SH-SY5Y (cell line): ENCODE data around the gene CD9.

Experiments used
- GATA2 ChIP-seq: IDR thresholded peaks from 2 replicates; pipeline ENCODE4 v1.6.1; 2011; ENCODE audit warnings: mild to moderate bottlenecking, low read depth, low read length
- GATA3 ChIP-seq: IDR thresholded peaks from 2 replicates; pipeline ENCODE4 v1.6.1; 2011; ENCODE audit warnings: low read depth, mild to moderate bottlenecking, low read length, moderate library complexity

DNA sequence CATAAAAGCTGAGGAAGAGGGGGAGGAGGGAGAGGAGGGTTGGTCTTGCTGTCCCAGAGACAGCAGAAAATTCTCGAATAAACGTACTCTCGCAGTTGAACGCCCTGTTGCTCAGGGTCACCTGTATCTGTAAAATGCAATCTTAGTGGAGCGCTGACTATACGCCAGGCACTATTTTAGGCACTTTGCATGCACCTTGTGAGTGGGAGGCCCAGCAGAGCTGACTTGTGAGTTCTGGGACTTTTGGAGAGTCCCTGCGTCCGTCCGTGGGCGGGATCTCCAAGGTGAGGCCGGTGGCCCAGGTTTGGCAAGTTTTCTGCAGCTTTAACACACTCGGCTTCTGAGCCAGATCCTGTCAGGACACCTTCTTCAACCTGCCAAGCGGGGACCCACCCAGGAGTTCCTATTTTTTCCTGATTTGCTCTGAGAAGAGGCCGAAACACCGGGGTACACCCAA, 77.8 kb downstream of the CD9 start:
- TF ChIP-seq GATA2, result no peak
- TF ChIP-seq GATA3, result no peak
